H1 (cell line): ENCODE data around the gene IKZF2. TPM values are rescaled to one million over a fixed set of nuclear protein-coding genes. Genes with fewer than 3 reads are reported as not detected.

ENCODE experiments used
- CTCF ChIA-PET: fragments of 300-600 bp; sonication (Branson Sonifier 250); formaldehyde crosslinking; loops from one replicate; lab custom pipeline; 2021; ENCODE audit not compliant: partially characterized antibody; lab: Charles Lee
- POLR2A ChIA-PET: fragments of 300-600 bp; sonication (Branson Sonifier 250); formaldehyde crosslinking; loops from one replicate; lab custom pipeline; 2021; ENCODE audit warnings: inconsistent platforms; ENCODE audit not compliant: partially characterized antibody; lab: Charles Lee
- DNase-seq, 2 experiments: peaks; one replicate each; pipeline versions ENCODE4 v3.0.0 to v3.0.0-alpha.2; 2010 to 2022; ENCODE audit warnings: low spot score in 2 of 2, low read depth in 1 of 2, mixed read lengths in 1 of 2
- FAIRE-seq: peaks from 2 replicates; lab custom pipeline; 2011; peaks lifted over from hg19 to GRCh38; lab: Jason Lieb, UNC
- H2AFZ ChIP-seq: 2 replicates; pipeline ENCODE4 v1.8.1; 2012; ENCODE audit warnings: low read length, inconsistent platforms
- H2AK5ac ChIP-seq: 2 replicates; pipeline ENCODE4 v1.6.1; 2013; ENCODE audit warnings: low read depth, low read length
- H2BK120ac ChIP-seq: replicated peaks from 2 replicates; pipeline ENCODE3; 2013; ENCODE audit warnings: low read depth, low read length, inconsistent platforms
- H2BK12ac ChIP-seq: 2 replicates; pipeline ENCODE4 v1.6.1; 2013; ENCODE audit warnings: low read depth, low read length
- H2BK15ac ChIP-seq: 2 replicates; pipeline ENCODE4 v1.6.1; 2013; ENCODE audit warnings: low read length
- H2BK20ac ChIP-seq: 2 replicates; pipeline ENCODE4 v1.6.1; 2013; ENCODE audit warnings: low read length
- H2BK5ac ChIP-seq: 2 replicates; pipeline ENCODE4 v1.6.1; 2013; ENCODE audit warnings: low read depth, low read length
- H3K14ac ChIP-seq: 2 replicates; pipeline ENCODE4 v1.6.1; 2013; ENCODE audit warnings: inconsistent platforms; ENCODE audit not compliant: insufficient read length
- H3K18ac ChIP-seq: 2 replicates; pipeline ENCODE4 v1.6.1; 2013; ENCODE audit warnings: low read length; ENCODE audit errors: extremely low read depth
- H3K23ac ChIP-seq: 2 replicates; pipeline ENCODE4 v1.6.1; 2013; ENCODE audit warnings: inconsistent platforms; ENCODE audit not compliant: insufficient read length
- H3K23me2 ChIP-seq: 2 replicates; pipeline ENCODE4 v1.6.1; 2013; ENCODE audit warnings: low read depth, low read length
- H3K27ac ChIP-seq: 2 replicates; pipeline ENCODE4 v1.6.1; 2011; ENCODE audit warnings: low read depth, low read length, inconsistent platforms
- H3K27me3 ChIP-seq, 4 experiments: replicated peaks in 1 of 4; 1 replicate in 1 of 4; 2 replicates in 3 of 4; pipeline versions ENCODE4 v1.6.1 to v1.8.1; 2011 to 2013; ENCODE audit warnings: low read length in 3 of 4, mild to moderate bottlenecking in 3 of 4, inconsistent platforms in 2 of 4, mixed read lengths in 2 of 4, moderate library complexity in 1 of 4; ENCODE audit not compliant: control insufficient read depth in 3 of 4, insufficient read depth in 3 of 4; ENCODE audit errors: extremely low read depth in 1 of 4
- H3K36me3 ChIP-seq, 4 experiments: 2 replicates each; pipeline versions ENCODE4 v1.6.1 to v1.8.1; 2011 to 2013; ENCODE audit warnings: mild to moderate bottlenecking in 4 of 4, low read length in 3 of 4, moderate library complexity in 2 of 4, control low read depth in 1 of 4, inconsistent platforms in 1 of 4; ENCODE audit not compliant: insufficient read depth in 4 of 4, control insufficient read depth in 2 of 4
- H3K4ac ChIP-seq: replicated peaks from 2 replicates; pipeline ENCODE3; 2013; ENCODE audit warnings: low read length, low read depth, mixed read lengths, inconsistent platforms; ENCODE audit not compliant: insufficient read length
- H3K4me1 ChIP-seq, 4 experiments: replicated peaks in 1 of 4; 1 replicate in 1 of 4; 2 replicates in 3 of 4; pipeline versions ENCODE4 v1.6.1 to v1.8.1; 2011 to 2013; ENCODE audit warnings: low read length in 3 of 4, inconsistent platforms in 2 of 4, mixed read lengths in 1 of 4; ENCODE audit not compliant: insufficient read depth in 4 of 4, control insufficient read depth in 3 of 4
- H3K4me2 ChIP-seq, 2 experiments: 2 replicates each; pipeline versions ENCODE4 v1.6.1 to v1.8.1; 2011 to 2013; ENCODE audit warnings: low read depth in 2 of 2, low read length in 2 of 2, control low read depth in 1 of 2, inconsistent platforms in 1 of 2, mild to moderate bottlenecking in 1 of 2; ENCODE audit not compliant: insufficient read depth in 1 of 2
- H3K4me3 ChIP-seq, 4 experiments: fragments of 200-600, 300-600 bp in 1 of 4; sonication (generic), shearing (Covaris generic), sonication (Bioruptor Twin) in 1 of 4; 2 replicates each; pipeline versions ENCODE4 v1.5.1 to v1.8.1; 2011 to 2016; ENCODE audit warnings: low read length in 4 of 4, low read depth in 3 of 4, control low read depth in 2 of 4, inconsistent platforms in 2 of 4, mild to moderate bottlenecking in 2 of 4, mixed read lengths in 1 of 4, moderate library complexity in 1 of 4; ENCODE audit not compliant: insufficient read depth in 2 of 4; ENCODE audit errors: extremely low read depth in 1 of 4
- H3K56ac ChIP-seq: replicated peaks from 2 replicates; pipeline ENCODE3; 2013; ENCODE audit warnings: low read depth, mild to moderate bottlenecking, mixed read lengths, low read length, inconsistent platforms; ENCODE audit not compliant: insufficient read length
- H3K79me1 ChIP-seq: 2 replicates; pipeline ENCODE4 v1.6.1; 2013; ENCODE audit warnings: low read depth, low read length, control low read depth
- H3K79me2 ChIP-seq, 2 experiments: 2 replicates each; pipeline versions ENCODE4 v1.6.1 to v1.8.1; 2012 to 2013; ENCODE audit warnings: low read length in 2 of 2, mild to moderate bottlenecking in 2 of 2, inconsistent platforms in 1 of 2; ENCODE audit not compliant: insufficient read depth in 2 of 2, control insufficient read depth in 1 of 2
- H3K9ac ChIP-seq, 4 experiments: replicated peaks in 1 of 4; 1 replicate in 1 of 4; 2 replicates in 3 of 4; pipeline versions ENCODE4 v1.6.1 to v1.8.1; 2011 to 2013; ENCODE audit warnings: low read depth in 3 of 4, low read length in 3 of 4, control low read depth in 2 of 4, mild to moderate bottlenecking in 2 of 4, moderate library complexity in 2 of 4, inconsistent platforms in 1 of 4; ENCODE audit errors: extremely low read depth in 1 of 4
- H3K9me3 ChIP-seq, 2 experiments: 2 replicates each; pipeline versions ENCODE4 v1.6.1 to v1.8.1; 2012 to 2013; ENCODE audit warnings: mild to moderate bottlenecking in 2 of 2, moderate library complexity in 2 of 2, control low read depth in 1 of 2, inconsistent platforms in 1 of 2, low read depth in 1 of 2, low read length in 1 of 2, mixed read lengths in 1 of 2; ENCODE audit not compliant: insufficient read depth in 2 of 2
- H4K20me1 ChIP-seq, 2 experiments: replicated peaks in 1 of 2; 2 replicates each; pipeline versions ENCODE3 to v1.8.1; 2011 to 2013; ENCODE audit warnings: inconsistent platforms in 2 of 2, low read length in 2 of 2, mild to moderate bottlenecking in 1 of 2; ENCODE audit not compliant: insufficient read depth in 2 of 2, control insufficient read depth in 1 of 2
- H4K5ac ChIP-seq: 2 replicates; pipeline ENCODE4 v1.6.1; 2013; ENCODE audit warnings: low read length, low read depth, mixed read lengths, inconsistent platforms; ENCODE audit not compliant: insufficient read length
- H4K8ac ChIP-seq: 2 replicates; pipeline ENCODE4 v1.8.0; 2013; ENCODE audit warnings: mild to moderate bottlenecking, moderate library complexity, low read length, inconsistent platforms; ENCODE audit not compliant: insufficient read depth; ENCODE audit errors: extremely low read depth
- H4K91ac ChIP-seq: replicated peaks from 2 replicates; pipeline ENCODE3; 2013; ENCODE audit warnings: low read length, mixed read lengths, inconsistent platforms; ENCODE audit not compliant: insufficient read length
- ASH2L ChIP-seq: fragments of 200-600, 300-600 bp; sonication (generic); IDR thresholded peaks from one replicate; pipeline ENCODE4 v1.7.1; 2017; ENCODE audit warnings: low read length
- BCL11A ChIP-seq, 2 experiments: IDR thresholded peaks; one replicate each; pipeline ENCODE4 v1.6.1; 2011; ENCODE audit warnings: low read depth in 2 of 2, low read length in 2 of 2, mild to moderate bottlenecking in 2 of 2
- CBX5 ChIP-seq: fragments of 300-800, 300-1000 bp; sonication (generic); IDR thresholded peaks from 2 replicates; pipeline ENCODE4 v1.7.1; 2016; ENCODE audit warnings: antibody characterized with exemption, low read length, low read depth
- CEBPB ChIP-seq: IDR thresholded peaks from 2 replicates; pipeline ENCODE4 v1.6.1; 2012; ENCODE audit warnings: low read depth, low read length
- CREB1 ChIP-seq: IDR thresholded peaks from 2 replicates; pipeline ENCODE4 v1.6.1; 2012; ENCODE audit warnings: inconsistent platforms
- EZH2 ChIP-seq: fragments of 200-600 bp; sonication (generic); IDR thresholded peaks from 2 replicates; pipeline ENCODE4 v1.7.1; 2012; ENCODE audit warnings: low read depth, mild to moderate bottlenecking, moderate library complexity, low read length, inconsistent platforms; ENCODE audit not compliant: severe bottlenecking
- HDAC2 ChIP-seq, 2 experiments: fragments of 300-600 bp in 1 of 2; sonication (generic) in 1 of 2; IDR thresholded peaks; 2 replicates each; pipeline ENCODE4 v1.6.1; 2011 to 2012; ENCODE audit warnings: low read depth in 2 of 2, low read length in 2 of 2, mild to moderate bottlenecking in 2 of 2, moderate library complexity in 2 of 2, borderline replicate concordance in 1 of 2, inconsistent platforms in 1 of 2
- KDM1A ChIP-seq: fragments of 200-600, 300-600 bp; sonication (generic); IDR thresholded peaks from 2 replicates; pipeline ENCODE4 v1.7.1; 2016; ENCODE audit warnings: mild to moderate bottlenecking, low read length, borderline replicate concordance
- MAFK ChIP-seq: IDR thresholded peaks from 2 replicates; pipeline ENCODE4 v1.6.1; 2012; ENCODE audit warnings: low read depth, mild to moderate bottlenecking, improper control_type of control experiment, low read length
- POLR2AphosphoS5 ChIP-seq: IDR thresholded peaks from 2 replicates; pipeline ENCODE4 v1.6.1; 2011; ENCODE audit warnings: low read depth, low read length
- SAP30 ChIP-seq: fragments of 300-600 bp; sonication (generic); IDR thresholded peaks from 2 replicates; pipeline ENCODE4 v1.7.1; 2012; ENCODE audit warnings: low read length, moderate library complexity, mild to moderate bottlenecking, inconsistent platforms; ENCODE audit not compliant: insufficient read depth, insufficient replicate concordance
- SIRT6 ChIP-seq: IDR thresholded peaks from one replicate; pipeline ENCODE4 v1.7.1; 2012; ENCODE audit warnings: low read length, inconsistent platforms
- SRF ChIP-seq: IDR thresholded peaks from 2 replicates; pipeline ENCODE4 v1.6.1; 2011; ENCODE audit warnings: mild to moderate bottlenecking, low read depth, low read length, moderate library complexity
- TAF1 ChIP-seq: IDR thresholded peaks from 2 replicates; pipeline ENCODE4 v1.6.1; 2011; ENCODE audit warnings: mild to moderate bottlenecking, low read depth, low read length
- TBP ChIP-seq: IDR thresholded peaks from 2 replicates; pipeline ENCODE4 v1.6.1; 2011; ENCODE audit warnings: low read depth, low read length, improper control_type of control experiment
- polyA plus RNA-seq, 7 experiments: library from polyadenylated mRNA; depleted of rRNA in 3 of 7; stranded (reverse) in 5 of 7; unstranded in 2 of 7; fragments of >200 nt in 5 of 7; fragments of 200-250 nt in 2 of 7; gene quantifications; 1 replicate in 5 of 7; 2 replicates in 1 of 7; 4 replicates in 1 of 7; pipeline versions ENCODE4 v1.2.1 to v1.2.3, GENCODE V29; 2011 to 2013; ENCODE audit warnings: missing spikeins in 2 of 7, mixed read lengths in 2 of 7
- total RNA-seq: library from RNA; stranded (reverse); fragmentation: NEBNext Ultra II Directional; extraction: Animal tissue kit (Norgen Biotek cat#: 25700); gene quantifications from 2 replicates; pipeline ENCODE4 v1.2.1, GENCODE V29; 2021

IKZF2 gene
- total and polyA plus RNA-seq, 2 of the 8 experiments (the other 6 are each of a cell fraction or from before 2014, with no cell fraction given), result 1.7 to 4.4 TPM

DNA sequence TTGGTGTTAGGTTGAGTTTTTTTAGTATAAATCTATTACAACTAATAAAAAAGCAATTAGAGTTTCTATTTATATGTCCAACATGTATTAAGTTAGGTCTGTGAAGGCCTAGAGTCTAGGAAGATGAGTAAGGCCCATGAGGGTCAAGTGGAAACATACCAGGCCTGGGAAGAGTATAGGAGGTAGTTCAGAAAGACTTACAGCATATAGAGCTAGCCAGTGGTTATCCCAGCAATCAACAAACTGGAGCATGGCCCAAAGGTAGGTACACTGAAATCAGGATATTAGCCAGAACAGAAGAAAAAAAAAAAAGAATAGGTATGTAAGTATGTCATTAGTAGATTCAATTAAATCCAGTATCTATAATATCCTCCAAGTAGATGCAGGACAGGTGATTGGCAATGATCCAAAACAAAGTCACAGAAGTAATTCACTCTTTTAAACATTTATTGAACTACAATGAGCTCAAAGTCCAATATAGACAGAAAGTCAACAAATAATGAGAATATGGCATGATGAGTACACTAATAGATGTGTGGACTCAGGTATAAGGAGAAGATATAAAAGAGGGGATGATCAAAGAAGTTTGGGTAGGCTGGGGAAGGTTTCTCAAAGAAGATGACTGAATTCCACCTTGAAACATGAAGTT, 70.3 kb downstream of the IKZF2 start:
- ChIA-PET CTCF (no interaction called here), POLR2A (interaction anchor here (0.7 kb wide), 1 partner anchor 68 kb away, joined by 3 read pairs; no protein-coding TSS in a partner anchor)
- TF ChIP-seq CBX5 (no peak), SRF (no peak), SIRT6 (no peak), TBP (no peak), KDM1A (no peak), MAFK (no peak), EZH2 (no peak), BCL11A (IDR thresholded peaks at IDR 0.05; ENCODE audit: low read depth in 2 of 2, low read length in 2 of 2) (no peak), ASH2L (no peak), TAF1 (no peak), POLR2AphosphoS5 (no peak), CREB1 (no peak), HDAC2 (IDR thresholded peaks at IDR 0.05; ENCODE audit: borderline replicate concordance in 1 of 2, low read depth in 2 of 2, low read length in 2 of 2) (no peak), CEBPB (no peak), SAP30 (no peak)

More for the DNA sequence above, 70.3 kb downstream of the IKZF2 start:
- Histone ChIP-seq H3K27ac (no peak overlapping the region), H2BK120ac (no peak overlapping the region), H4K5ac (no peak overlapping the region), H3K56ac (no peak overlapping the region), H4K91ac (no peak overlapping the region), H4K20me1 (peaks cover 0 to 1% of the 10 kb centered on the region in 2 experiments), H3K79me2 (no peaks in the 10 kb centered on the region), H3K14ac (no peak overlapping the region), H3K23me2 (no peaks in the 10 kb centered on the region), H3K4me3 (no peak overlapping the region), H3K9me3 (no peaks in the 10 kb centered on the region), H3K79me1 (no peaks in the 10 kb centered on the region), H3K4me1 (peaks cover 0 to 4% (median 3%) of the 10 kb centered on the region in 4 experiments; a peak in 5 of 7 replicates), H2BK20ac (no peak overlapping the region), H3K4me2 (no peak overlapping the region), H2AFZ (no peak overlapping the region), H2AK5ac (no peak overlapping the region), H3K9ac (no peak overlapping the region), H2BK5ac (no peak overlapping the region), H2BK12ac (no peak overlapping the region), H3K23ac (no peak overlapping the region), H3K18ac (no peak overlapping the region), H2BK15ac (no peak overlapping the region), H4K8ac (no peak overlapping the region), H3K36me3 (no peaks in the 10 kb centered on the region), H3K4ac (no peak overlapping the region), H3K27me3 (no peaks in the 10 kb centered on the region)
- FAIRE-seq (no peak), DNase-seq (no peak)
